Stimulated activated CD8-positive, alpha-beta memory T cell treated with anti-CD3 and anti-CD28 coated beads, Interleukin-15, amount 100 ng/mL, for 24 hours (primary cell): ENCODE data around the gene CAPN8.

ENCODE experiments used
- DNase-seq: peaks from one replicate; pipeline ENCODE4 v3.0.0-alpha.2; 2020; ENCODE audit warnings: low read depth

The CAPN8 gene

GRCh38 chr1:223617323-223618070, 48.0 kb downstream of the CAPN8 start:
- DNase-seq: no peak

- DNase-seq: no peak
Observed at GRCh38 chr1:223616586-223616985, 48.9 kb downstream of the CAPN8 start.

GRCh38 chr1:223611936-223612335, 53.6 kb downstream of the CAPN8 start:
- DNase-seq: no peak

- no peak for DNase-seq
Observed at GRCh38 chr1:223609977-223610376, 55.5 kb downstream of the CAPN8 start.

DNA sequence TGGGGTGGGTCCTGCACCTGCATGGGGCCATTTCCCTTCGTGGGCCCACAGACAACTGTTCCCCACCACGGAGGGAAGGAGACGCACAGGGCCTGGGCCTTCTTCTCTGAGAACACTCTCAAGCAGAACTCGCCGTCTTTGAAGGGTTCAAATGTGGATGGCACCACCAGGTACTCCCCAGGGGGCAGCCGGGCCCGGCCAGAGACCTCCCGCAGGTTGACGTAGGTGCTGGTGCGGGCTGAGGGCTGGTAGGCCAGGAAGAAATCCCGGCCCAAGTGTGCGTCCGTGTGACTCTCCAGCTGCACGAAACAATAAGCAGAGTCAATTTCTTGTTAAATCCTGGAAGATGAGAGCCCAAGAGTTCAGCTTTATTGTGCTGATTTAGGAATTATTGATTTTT, 56.4 kb downstream of the CAPN8 start:
- DNase-seq: no peak

DNA sequence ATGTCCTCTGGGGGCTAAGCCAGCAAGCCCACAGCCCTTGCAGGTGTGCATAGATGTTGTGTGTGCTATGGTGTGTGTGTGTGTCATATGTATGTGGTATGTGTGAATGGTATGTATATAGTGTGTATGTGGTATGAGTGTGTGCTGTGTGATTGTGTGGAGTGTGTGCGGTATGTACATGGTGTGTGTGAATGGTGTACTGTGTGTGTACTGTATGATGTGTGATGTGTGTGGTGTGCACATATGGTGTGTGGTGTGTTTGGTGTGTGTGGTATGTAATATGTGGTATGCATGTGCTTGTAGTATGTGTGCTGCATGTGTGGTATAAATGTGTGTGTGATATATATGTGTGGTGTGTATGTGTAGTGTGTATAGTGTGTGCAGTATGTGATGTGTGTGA, 107.0 kb downstream of the CAPN8 start:
- no peak for DNase-seq

DNA sequence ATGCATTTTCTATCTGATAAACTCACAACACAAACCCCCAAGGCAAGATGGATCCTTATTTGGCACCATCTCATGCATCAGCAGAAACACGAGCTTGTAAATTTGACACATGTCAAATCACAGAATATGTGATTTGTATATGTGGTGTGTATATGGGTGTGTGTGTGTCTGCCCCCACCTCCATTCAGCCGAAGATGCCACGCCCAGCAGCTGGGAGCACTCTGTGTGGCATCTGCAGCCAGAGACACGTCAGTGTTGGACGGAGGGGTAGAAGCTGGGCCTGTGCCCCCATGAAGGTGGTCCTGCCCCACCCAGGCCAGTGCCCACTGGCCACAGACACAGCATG, 108.4 kb downstream of the CAPN8 start:
- DNase-seq: no peak

DNA sequence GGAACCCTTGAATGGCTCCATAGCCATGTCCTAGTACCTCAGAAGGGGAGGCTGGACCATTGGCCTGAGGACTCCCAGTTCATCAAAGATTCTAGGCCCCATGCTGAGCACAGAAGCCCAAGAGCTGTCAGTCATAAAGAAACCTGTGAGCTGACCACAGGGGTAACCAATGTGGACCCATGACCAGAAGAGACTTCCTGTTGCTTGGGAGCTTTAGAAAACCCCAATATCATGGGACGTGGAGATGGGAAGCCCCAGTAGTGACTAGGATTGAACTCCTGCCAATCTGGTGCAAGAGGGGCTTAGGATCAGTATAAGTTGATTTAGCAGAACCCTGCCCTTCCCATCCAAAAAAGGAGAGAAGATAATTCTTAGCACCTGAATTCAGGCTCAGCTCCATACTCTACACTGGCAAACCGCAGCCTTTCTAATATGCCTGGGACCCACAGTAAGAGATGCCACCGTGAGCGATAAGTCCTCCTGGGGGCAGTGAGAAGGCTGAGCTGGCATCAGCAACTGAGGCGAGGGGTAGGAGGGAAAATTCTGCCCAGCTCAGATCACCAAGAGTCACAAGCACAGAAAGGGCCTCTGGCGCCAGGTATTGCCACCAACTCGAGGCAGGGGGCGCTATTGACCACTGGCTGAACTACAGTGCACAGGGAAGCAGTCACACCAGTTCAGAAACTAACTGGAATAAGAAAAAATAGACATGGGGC, 108.9 kb downstream of the CAPN8 start:
- DNase-seq: no peak

GRCh38 chr1:223553957-223554356, 111.5 kb downstream of the CAPN8 start:
- no peak for DNase-seq

GRCh38 chr1:223551610-223552009, 113.9 kb downstream of the CAPN8 start:
- no peak for DNase-seq

GRCh38 chr1:223549740-223550139, 115.8 kb downstream of the CAPN8 start:
- no peak for DNase-seq

- DNase-seq: no peak
Observed at GRCh38 chr1:223547316-223548114, 118.0 kb downstream of the CAPN8 start.

GRCh38 chr1:223545343-223545742, 120.2 kb downstream of the CAPN8 start:
- no peak for DNase-seq

GRCh38 chr1:223543560-223543959, 121.9 kb downstream of the CAPN8 start:
- no peak for DNase-seq

GRCh38 chr1:223542831-223543230, 122.7 kb downstream of the CAPN8 start:
- no peak for DNase-seq

DNA sequence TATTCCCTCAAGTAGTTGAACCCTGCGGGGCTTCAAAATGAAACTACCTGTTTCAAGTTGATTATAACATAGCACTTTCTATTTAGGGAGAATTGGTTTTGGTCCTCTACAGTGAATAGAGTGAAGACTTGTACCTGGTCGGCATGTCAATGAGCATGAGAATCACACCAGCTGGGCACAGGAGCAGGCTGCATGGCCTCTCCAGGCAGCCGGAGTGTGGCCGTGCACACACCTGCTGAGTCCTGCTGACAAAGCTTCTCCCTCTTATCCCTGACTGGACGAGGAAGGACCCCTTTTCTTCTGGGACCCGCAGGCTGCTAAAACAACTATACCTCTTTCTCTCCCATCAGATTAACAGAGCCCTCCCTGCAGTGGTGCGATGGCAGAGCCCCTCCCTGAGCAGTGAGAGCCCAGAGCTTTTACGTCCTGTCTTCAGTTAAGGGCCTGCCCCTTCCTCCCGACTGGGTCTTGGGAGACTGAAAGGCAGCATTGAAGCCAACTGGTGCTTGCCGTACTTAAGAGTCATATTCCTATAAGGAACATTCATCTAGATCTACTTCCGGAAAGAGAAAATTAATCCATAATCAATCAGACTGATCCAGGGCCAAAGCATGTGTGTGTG, 124.9 kb downstream of the CAPN8 start:
- no peak for DNase-seq

- DNase-seq: no peak
Observed at GRCh38 chr1:223539750-223540149, 125.8 kb downstream of the CAPN8 start.

DNA sequence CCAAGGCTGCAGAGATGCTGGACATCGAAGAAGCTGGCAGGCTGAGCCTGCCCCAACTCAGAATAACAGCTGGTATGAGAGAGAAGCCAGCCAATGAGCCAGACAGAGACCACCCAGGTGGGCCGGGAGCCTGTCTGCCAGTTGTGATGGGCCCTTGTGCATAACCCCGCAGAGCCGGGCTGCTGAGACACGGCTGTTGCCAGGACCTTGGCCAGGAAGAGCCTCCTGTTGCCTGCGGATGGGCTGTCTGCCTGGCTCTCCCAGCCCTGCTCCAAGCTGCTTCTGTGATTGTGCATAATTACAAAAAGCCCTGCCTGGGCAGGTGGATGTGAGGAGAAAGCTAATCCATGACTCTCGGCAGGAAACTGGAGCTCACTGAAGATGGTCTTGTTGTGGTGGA, 126.5 kb downstream of the CAPN8 start:
- DNase-seq: no peak

DNA sequence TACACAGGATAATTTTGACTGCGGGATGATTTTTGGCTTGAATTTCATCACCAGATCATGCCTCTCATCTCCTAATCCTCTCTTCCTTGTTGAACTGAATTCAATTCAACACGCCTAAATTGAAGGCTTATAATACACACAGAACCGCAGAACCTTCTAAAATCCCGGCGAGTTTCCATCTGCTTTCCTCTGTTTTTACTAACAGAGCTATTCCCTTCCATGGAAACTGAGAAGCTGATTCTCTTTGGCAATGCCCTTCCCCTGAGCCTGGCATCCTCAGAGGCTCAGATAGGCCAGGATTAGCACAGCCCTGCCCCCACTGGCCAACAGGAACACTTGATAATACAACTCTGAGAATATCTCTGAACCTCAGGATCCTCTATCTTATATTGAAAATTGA, 130.2 kb downstream of the CAPN8 start:
- DNase-seq: no peak

GRCh38 chr1:223534677-223535076, 130.8 kb downstream of the CAPN8 start:
- no peak for DNase-seq

- DNase-seq: no peak
Observed at GRCh38 chr1:223533708-223534107, 131.8 kb downstream of the CAPN8 start.

DNA sequence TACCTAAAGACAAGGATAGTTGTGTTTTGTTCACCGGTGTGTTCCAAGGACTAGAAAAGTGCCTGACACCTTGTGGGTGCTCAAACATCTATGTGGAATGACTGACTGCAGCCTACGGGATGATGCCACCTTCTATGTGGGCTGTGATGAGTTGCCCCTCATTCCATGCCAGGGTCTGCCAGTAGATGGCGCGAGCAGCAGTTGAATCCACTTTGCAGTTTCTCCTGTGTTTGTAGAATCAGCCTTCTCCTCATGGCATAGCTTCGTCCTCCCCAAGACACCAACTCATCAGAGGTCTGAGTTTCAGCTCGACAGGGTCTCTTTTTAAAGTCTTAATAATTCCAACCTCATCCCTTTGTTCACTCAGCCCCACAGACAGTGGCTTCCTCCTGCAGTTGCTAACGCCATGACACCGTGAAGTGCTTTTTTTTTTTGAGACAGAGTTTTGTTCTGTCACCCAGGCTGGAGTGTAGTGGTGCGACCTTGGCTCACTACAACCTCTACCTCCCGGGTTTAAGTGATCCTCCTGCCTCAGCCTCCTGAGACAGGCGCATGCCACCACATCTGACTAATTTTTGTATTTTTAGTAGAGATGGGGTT, 133.7 kb downstream of the CAPN8 start:
- DNase-seq: no peak
